IMR-90 (cell line): ENCODE measurements around the gene ATP1A1. TPM values are rescaled to one million over a fixed set of nuclear protein-coding genes. Genes with fewer than 3 reads are reported as not detected.

ENCODE experiments used
- ATAC-seq: fragments of 200-7000 bp; cut with Tn5 transposase; 2 replicates; pipeline ENCODE4 v1.9.1; 2020; ENCODE audit warnings: low read depth, mild to moderate bottlenecking, moderate library complexity
- BruUV-seq: library from RNA; stranded (reverse); fragments of 400-500 nt; replicated peaks from 2 replicates; lab custom pipeline; 2021; lab: Mats Ljungman, UMichigan
- CTCF ChIA-PET: fragments of 300-600 bp; formaldehyde crosslinking; extraction: SDS; loops from one replicate; lab custom pipeline; 2021; ENCODE audit warnings: antibody characterized with exemption; lab: Yijun Ruan, JAX
- POLR2A ChIA-PET: fragments of 300-600 bp; sonication (Branson Sonifier 250); formaldehyde crosslinking; loops from one replicate; lab custom pipeline; 2022; ENCODE audit warnings: antibody characterized with exemption; ENCODE audit not compliant: unreplicated experiment; lab: Charles Lee
- DNase-seq: peaks from one replicate; pipeline ENCODE4 v3.0.0; 2013
- H2AFZ ChIP-seq: replicated peaks from 2 replicates; pipeline ENCODE3; 2013; ENCODE audit warnings: low read length, mild to moderate bottlenecking; ENCODE audit not compliant: poor library complexity
- H2AK5ac ChIP-seq: 2 replicates; pipeline ENCODE4 v1.6.1; 2013; ENCODE audit warnings: low read depth, low read length, inconsistent platforms
- H2AK9ac ChIP-seq: replicated peaks from 2 replicates; pipeline ENCODE3; 2013; ENCODE audit warnings: mild to moderate bottlenecking, low read depth, low read length, moderate library complexity; ENCODE audit not compliant: poor library complexity
- H2BK120ac ChIP-seq: 2 replicates; pipeline ENCODE4 v1.6.1; 2013; ENCODE audit warnings: low read depth, low read length, inconsistent platforms
- H2BK15ac ChIP-seq: 3 replicates; pipeline ENCODE4 v1.6.1; 2013; ENCODE audit warnings: low read depth, low read length, inconsistent platforms
- H2BK20ac ChIP-seq: 2 replicates; pipeline ENCODE4 v1.6.1; 2013; ENCODE audit warnings: low read depth, mild to moderate bottlenecking, inconsistent platforms, low read length, moderate library complexity
- H2BK5ac ChIP-seq: 2 replicates; pipeline ENCODE4 v1.6.1; 2013; ENCODE audit warnings: mild to moderate bottlenecking, low read depth, low read length, inconsistent platforms; ENCODE audit not compliant: poor library complexity, severe bottlenecking
- H3K14ac ChIP-seq: replicated peaks from 2 replicates; pipeline ENCODE4 v1.6.1; 2013; ENCODE audit warnings: low read depth, low read length, inconsistent platforms
- H3K18ac ChIP-seq: 2 replicates; pipeline ENCODE4 v1.6.1; 2013; ENCODE audit warnings: low read depth, low read length, control low read depth
- H3K23ac ChIP-seq: 2 replicates; pipeline ENCODE4 v1.6.1; 2013; ENCODE audit warnings: low read depth, low read length, inconsistent platforms
- H3K27ac ChIP-seq: 2 replicates; pipeline ENCODE4 v1.5.1; 2013; ENCODE audit warnings: mild to moderate bottlenecking, control low read depth, low read length; ENCODE audit not compliant: insufficient read depth
- H3K27me3 ChIP-seq: 2 replicates; pipeline ENCODE4 v1.6.1; 2013; ENCODE audit warnings: low read length; ENCODE audit not compliant: control insufficient read depth, insufficient read depth
- H3K36me3 ChIP-seq: 2 replicates; pipeline ENCODE4 v1.6.1; 2013; ENCODE audit warnings: low read length, mixed read lengths; ENCODE audit not compliant: control insufficient read depth, insufficient read depth
- H3K4ac ChIP-seq: 2 replicates; pipeline ENCODE4 v1.6.1; 2013; ENCODE audit warnings: low read depth, low read length, inconsistent platforms
- H3K4me1 ChIP-seq: 2 replicates; pipeline ENCODE4 v1.6.1; 2013; ENCODE audit warnings: low read length, mixed read lengths; ENCODE audit not compliant: control insufficient read depth, insufficient read depth
- H3K4me2 ChIP-seq: 2 replicates; pipeline ENCODE4 v1.6.1; 2013; ENCODE audit warnings: low read depth, mild to moderate bottlenecking, control low read depth, low read length, moderate library complexity
- H3K4me3 ChIP-seq: 2 replicates; pipeline ENCODE4 v1.5.1; 2013; ENCODE audit warnings: low read depth, mild to moderate bottlenecking, control low read depth, low read length, moderate library complexity; ENCODE audit not compliant: insufficient read depth
- H3K56ac ChIP-seq: 2 replicates; pipeline ENCODE4 v1.6.1; 2013; ENCODE audit warnings: low read length, inconsistent platforms; ENCODE audit not compliant: insufficient read depth; ENCODE audit errors: extremely low read depth
- H3K79me1 ChIP-seq, 2 experiments: 2 replicates each; pipeline ENCODE4 v1.6.1; 2013; ENCODE audit warnings: low read length in 2 of 2, inconsistent platforms in 1 of 2, low read depth in 1 of 2
- H3K9ac ChIP-seq: 2 replicates; pipeline ENCODE4 v1.6.1; 2013; ENCODE audit warnings: low read depth, low read length, control low read depth
- H3K9me1 ChIP-seq: 2 replicates; pipeline ENCODE4 v1.6.1; 2013; ENCODE audit warnings: low read length, inconsistent platforms; ENCODE audit not compliant: insufficient read depth
- H3K9me3 ChIP-seq: 2 replicates; pipeline ENCODE4 v1.6.1; 2013; ENCODE audit warnings: low read length; ENCODE audit not compliant: control insufficient read depth, insufficient read depth
- H4K20me1 ChIP-seq: 2 replicates; pipeline ENCODE4 v1.6.1; 2013; ENCODE audit warnings: low read length, inconsistent platforms; ENCODE audit not compliant: insufficient read depth
- H4K5ac ChIP-seq: 2 replicates; pipeline ENCODE4 v1.6.1; 2013; ENCODE audit warnings: mild to moderate bottlenecking, low read depth, low read length, control low read depth
- H4K8ac ChIP-seq, 2 experiments: 2 replicates each; pipeline ENCODE4 v1.6.1; 2013; ENCODE audit warnings: low read depth in 2 of 2, low read length in 2 of 2, control low read depth in 1 of 2, inconsistent platforms in 1 of 2
- H4K91ac ChIP-seq: 2 replicates; pipeline ENCODE4 v1.6.1; 2013; ENCODE audit warnings: low read depth, low read length, inconsistent platforms; ENCODE audit not compliant: insufficient read depth
- ELK1 ChIP-seq: fragments of 150-350 bp; IDR thresholded peaks from 2 replicates; pipeline ENCODE4 v1.6.1; 2016; ENCODE audit warnings: low read depth, mild to moderate bottlenecking, low read length, moderate library complexity, borderline replicate concordance
- WGBS, 2 experiments: methylation state at CpG; one replicate each; pipeline versions ENCODE4 v1.1.5 to v1.1.7; 2013; ENCODE audit warnings: missing lambda C conversion rate in 2 of 2; ENCODE audit not compliant: insufficient read length in 1 of 2; ENCODE audit errors: extremely low coverage in 2 of 2; 5-methylcytosine and 5-hydroxymethylcytosine counted together
- dilution Hi-C: fragments of 300-500 bp; cut with HindIII; formaldehyde crosslinking; loops from one replicate; pipeline ENCODE4 v1.14.3; 2018; ENCODE audit warnings: low sequenced_read_pairs; ENCODE audit not compliant: unreplicated experiment
- in situ Hi-C: fragments of 300-500 bp; cut with MboI; formaldehyde crosslinking; loops from 3 replicates; pipeline ENCODE4 v1.14.3; 2019; ENCODE audit warnings: low sequenced_read_pairs, inconsistent platforms, mixed read lengths
- intact Hi-C: fragments of 100-400 bp; cut with micrococcal nuclease; formaldehyde crosslinking; loops from 2 replicates; pipeline ENCODE4 v1.10.0; 2022
- polyA plus RNA-seq, 3 experiments: library from polyadenylated mRNA; depleted of rRNA; stranded (reverse); fragments of >200 nt; gene quantifications; 2 replicates each; pipeline ENCODE4 v1.2.3, GENCODE V29; 2012; ENCODE audit warnings: low replicate concordance in 1 of 3
- total RNA-seq: library from RNA; depleted of rRNA; stranded (reverse); fragments of >200 nt; gene quantifications from 2 replicates; pipeline ENCODE4 v1.2.3, GENCODE V29; 2012

ATP1A1 gene
- total and polyA plus RNA-seq, 2 of the 4 experiments (the other 2 are of a cell fraction): 116 to 125 TPM

GRCh38 chr1:116411784-116412479 lies 38.9 kb downstream of the ATP1A1 start:
- Histone ChIP-seq H2AFZ (no peak overlapping the region), H3K79me1 (peaks cover 0 to 3% of the 10 kb centered on the region in 2 experiments; a peak in 2 of 4 replicates), H3K9ac (no peak overlapping the region), H3K9me3 (no peaks in the 10 kb centered on the region), H3K36me3 (peaks cover 5% of the 10 kb centered on the region), H3K4ac (no peak overlapping the region), H3K56ac (no peak overlapping the region), H4K91ac (no peak overlapping the region), H3K4me2 (no peak overlapping the region), H3K14ac (no peak overlapping the region), H3K23ac (no peak overlapping the region), H4K20me1 (no peaks in the 10 kb centered on the region), H4K8ac (no peak overlapping the region), H2BK5ac (no peak overlapping the region), H3K9me1 (peaks cover 5% of the 10 kb centered on the region; the same call in 1 of the 2 replicates), H3K4me3 (no peak overlapping the region), H3K4me1 (no peaks in the 10 kb centered on the region), H2AK9ac (no peak overlapping the region), H4K5ac (no peak overlapping the region), H2BK20ac (no peak overlapping the region), H2AK5ac (no peak overlapping the region), H3K18ac (no peak overlapping the region), H2BK120ac (no peak overlapping the region), H3K27me3 (no peaks in the 10 kb centered on the region), H3K27ac (no peak overlapping the region), H2BK15ac (no peak overlapping the region)
- in situ Hi-C loops: no loop called here
- WGBS, 2 experiments: no CpG with 5 or more reads among the region's 2 CpGs
- intact Hi-C loops: no loop called here
- dilution Hi-C loops: no loop called here
- peak; percentile 79 for DNase-seq
- no TSS peak for BruUV-seq
- ChIA-PET CTCF (no interaction called here), POLR2A (no interaction called here)
- TF ChIP-seq ELK1: no peak
- ATAC-seq: peak; percentile 59; the same call in 1 of the 2 replicates
